GM12872 (cell line): ENCODE measurements around the gene DHRS9.

ENCODE experiments used
- TF ChIP-seq, protein P1 (sequence below): IDR thresholded peaks from 3 replicates; pipeline ENCODE4 v1.5.1; 2011; ENCODE audit warnings: low read depth, mild to moderate bottlenecking, low read length, moderate library complexity; ENCODE audit not compliant: insufficient read depth

DHRS9 gene

DNA sequence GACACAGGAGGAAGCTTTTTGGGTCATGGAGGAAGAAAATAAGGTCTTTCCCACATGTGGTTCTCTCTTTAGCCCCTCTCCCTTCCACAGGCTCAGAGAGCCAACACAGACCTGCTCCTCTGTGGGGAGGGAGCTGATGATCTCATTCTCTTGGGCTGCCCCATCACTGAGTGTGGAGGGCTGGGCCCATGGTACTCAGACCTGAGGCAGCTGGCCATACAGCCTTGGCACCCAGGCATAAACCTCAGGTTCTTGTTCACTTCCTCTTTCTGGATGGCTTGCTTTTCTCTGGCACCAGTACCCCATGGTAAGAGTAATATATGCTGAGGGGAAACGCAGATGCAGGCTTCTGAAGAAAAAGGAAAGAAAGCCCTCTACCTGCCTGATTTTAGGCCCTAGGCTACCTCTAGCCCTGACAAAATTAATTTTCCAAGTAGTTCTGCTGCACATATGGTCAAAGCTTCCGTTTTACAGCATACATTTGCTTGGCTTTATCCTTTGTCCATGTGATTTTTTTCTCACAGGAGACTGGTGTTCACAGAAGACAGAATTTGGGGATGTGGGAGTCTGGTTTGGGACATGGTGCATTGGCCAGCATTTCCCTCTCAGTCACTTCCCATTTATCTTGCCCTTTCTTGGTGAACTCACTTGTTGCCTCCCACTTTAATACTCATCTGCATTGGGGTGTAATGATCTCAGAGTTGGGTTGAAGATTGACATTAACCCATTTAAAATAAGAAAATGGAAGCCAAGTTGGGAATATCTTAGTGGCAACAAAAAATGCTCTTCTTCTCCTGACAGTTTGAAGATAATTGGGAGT lies 11.1 kb downstream of the DHRS9 start:
- TF ChIP-seq, protein P1, sequence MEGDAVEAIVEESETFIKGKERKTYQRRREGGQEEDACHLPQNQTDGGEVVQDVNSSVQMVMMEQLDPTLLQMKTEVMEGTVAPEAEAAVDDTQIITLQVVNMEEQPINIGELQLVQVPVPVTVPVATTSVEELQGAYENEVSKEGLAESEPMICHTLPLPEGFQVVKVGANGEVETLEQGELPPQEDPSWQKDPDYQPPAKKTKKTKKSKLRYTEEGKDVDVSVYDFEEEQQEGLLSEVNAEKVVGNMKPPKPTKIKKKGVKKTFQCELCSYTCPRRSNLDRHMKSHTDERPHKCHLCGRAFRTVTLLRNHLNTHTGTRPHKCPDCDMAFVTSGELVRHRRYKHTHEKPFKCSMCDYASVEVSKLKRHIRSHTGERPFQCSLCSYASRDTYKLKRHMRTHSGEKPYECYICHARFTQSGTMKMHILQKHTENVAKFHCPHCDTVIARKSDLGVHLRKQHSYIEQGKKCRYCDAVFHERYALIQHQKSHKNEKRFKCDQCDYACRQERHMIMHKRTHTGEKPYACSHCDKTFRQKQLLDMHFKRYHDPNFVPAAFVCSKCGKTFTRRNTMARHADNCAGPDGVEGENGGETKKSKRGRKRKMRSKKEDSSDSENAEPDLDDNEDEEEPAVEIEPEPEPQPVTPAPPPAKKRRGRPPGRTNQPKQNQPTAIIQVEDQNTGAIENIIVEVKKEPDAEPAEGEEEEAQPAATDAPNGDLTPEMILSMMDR, result no peak

DNA sequence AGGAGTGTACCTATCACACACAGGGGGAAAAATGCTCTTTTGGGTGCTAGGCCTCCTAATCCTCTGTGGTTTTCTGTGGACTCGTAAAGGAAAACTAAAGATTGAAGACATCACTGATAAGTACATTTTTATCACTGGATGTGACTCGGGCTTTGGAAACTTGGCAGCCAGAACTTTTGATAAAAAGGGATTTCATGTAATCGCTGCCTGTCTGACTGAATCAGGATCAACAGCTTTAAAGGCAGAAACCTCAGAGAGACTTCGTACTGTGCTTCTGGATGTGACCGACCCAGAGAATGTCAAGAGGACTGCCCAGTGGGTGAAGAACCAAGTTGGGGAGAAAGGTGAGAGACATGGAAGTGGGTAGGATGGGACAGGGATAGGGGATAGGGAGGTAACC lies 12.2 kb downstream of the DHRS9 start:
- TF ChIP-seq, protein P1, result no peak

DNA sequence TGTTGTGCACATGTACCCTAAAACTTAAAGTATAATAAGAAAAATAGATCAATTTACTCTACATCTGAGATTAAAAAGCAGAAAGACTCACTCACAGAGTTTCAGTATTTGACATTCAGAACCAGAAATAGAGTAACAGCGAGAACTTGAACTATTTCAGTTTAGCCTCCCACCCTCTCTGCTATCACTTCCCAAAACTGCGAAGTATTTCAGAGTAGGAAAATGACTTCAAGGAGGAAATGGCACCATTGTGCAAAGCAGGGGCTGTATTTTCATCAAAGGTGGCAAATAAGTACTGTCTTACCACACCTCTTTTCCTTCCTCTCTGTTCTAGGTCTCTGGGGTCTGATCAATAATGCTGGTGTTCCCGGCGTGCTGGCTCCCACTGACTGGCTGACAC lies 13.6 kb downstream of the DHRS9 start:
- TF ChIP-seq, protein P1, result no peak

DNA sequence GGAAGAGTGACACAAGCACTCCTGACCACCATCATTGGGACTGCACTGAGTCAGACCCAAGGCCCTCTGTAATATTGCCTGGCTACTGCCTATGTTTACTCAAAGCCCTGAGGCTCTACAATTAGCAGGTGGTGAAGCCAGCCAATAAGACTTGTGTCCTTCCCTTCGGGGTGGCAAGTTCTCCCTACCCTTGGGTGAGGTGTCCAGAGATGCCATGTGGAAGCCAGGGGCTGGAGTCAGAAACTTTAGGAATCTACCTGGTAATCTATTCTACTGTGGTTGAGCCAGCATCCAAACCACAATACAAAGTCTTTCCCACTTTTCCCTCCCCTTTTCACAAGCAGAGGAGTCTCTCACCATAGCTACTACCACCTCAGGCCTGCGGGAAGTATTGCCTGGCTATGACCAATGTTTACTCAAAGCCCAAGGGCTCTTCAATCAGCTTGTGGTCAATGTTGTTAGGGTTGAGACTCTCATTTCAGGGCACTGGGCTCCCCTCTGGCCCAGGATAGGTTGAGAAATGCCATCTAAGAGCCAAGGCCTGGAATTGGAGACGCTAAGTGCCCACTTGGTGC lies 17.6 kb downstream of the DHRS9 start:
- TF ChIP-seq, protein P1, result no peak

DNA sequence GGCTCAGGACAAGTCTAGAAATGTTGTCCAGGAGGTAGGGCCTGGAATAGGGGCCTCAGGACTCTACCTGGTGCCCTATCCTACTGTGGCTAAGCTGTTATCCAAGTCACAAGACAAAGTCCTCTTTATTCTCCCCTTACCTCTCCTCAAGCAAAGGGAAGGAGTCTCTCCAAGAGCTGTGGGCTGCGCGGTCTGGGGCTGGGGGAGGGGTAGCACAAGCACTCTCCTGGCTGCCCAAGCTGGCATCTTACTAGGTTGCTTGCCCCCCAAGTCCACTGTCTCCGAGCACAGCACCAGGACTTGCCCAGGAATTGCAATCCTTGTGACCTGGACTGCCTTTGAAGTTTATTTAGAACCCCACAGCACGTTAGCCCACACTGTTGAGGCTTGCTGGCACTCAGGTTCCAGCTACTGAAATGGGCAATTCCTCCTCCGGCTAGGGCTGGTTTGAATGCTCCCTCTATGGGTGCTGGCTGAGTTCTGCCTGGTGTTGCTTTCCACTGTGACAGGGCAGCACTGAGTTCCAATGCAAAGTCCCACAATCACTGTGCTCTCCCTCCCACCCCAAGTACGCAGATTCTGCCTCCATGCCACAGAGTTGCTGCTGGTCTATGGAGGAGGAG lies 18.5 kb downstream of the DHRS9 start:
- TF ChIP-seq, protein P1, result no peak

DNA sequence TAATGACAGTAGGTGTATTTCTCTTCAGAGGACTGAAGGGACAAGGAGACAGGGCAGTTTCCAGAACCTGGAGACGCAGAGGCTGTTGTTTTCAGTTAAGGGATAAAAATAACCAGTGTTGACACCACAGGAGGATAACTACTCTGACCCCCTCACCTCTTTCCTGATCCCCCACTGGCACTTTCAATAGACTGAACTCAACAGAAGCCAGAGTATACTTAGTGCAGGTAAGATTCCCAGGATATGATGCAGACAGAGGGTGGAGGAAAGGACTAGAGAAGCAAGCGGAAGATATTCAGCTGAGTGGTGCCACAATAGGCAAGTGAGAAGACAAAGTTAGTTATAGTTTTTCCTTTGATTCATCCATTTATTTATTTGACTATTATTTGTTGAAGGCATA lies 19.8 kb downstream of the DHRS9 start:
- TF ChIP-seq, protein P1, result no peak

DNA sequence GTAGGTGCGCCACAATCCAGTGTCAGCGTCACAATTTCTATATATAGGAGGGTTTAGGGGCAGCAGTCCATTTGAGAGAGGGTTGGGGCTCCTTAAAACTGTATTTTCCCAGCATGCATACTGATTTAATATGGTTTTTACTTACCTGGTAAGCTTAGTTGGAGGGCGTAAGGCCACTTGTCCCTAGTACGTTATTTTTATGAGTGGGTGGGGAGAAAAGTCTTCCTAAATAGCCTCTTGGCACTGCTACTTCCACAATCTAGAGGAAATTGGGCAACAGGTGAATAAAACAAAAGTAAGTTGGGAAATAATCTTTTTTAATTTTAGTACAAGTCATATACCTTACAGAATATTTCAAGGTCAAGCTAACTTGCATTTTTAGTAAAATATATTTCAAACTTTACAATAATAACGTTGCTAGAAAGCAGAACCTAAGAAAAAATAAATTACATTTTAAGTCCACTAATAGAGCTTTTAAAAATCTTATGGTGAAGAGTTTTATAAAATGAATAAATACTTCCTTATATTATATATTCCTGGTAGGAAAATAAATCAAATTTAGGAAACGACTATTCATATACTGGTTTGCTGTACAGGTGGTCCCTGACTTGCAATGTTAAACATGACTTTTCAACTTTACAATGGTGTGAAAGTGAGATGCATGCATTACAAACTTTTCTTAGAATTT lies 20.9 kb downstream of the DHRS9 start:
- TF ChIP-seq, protein P1, result no peak
